GM12892 (cell line): ENCODE measurements around the gene TBC1D30.

Experiments
- POLR2A ChIP-seq: IDR thresholded peaks from 2 replicates; pipeline ENCODE4 v1.6.1; 2011; ENCODE audit warnings: low read depth, low read length, control low read depth
- POLR2AphosphoS5 ChIP-seq: IDR thresholded peaks from 2 replicates; pipeline ENCODE4 v1.6.1; 2011; ENCODE audit warnings: low read depth, low read length, control low read depth
- TAF1 ChIP-seq: IDR thresholded peaks from 2 replicates; pipeline ENCODE4 v1.6.1; 2011; ENCODE audit warnings: low read depth, mild to moderate bottlenecking, control low read depth, low read length, borderline replicate concordance

GRCh38 chr12:64915242-64915641 lies 90.8 kb downstream of the TBC1D30 start:
- TF ChIP-seq POLR2AphosphoS5 (no peak), TAF1 (no peak), POLR2A (no peak)
